Thyroid gland (tissue), 4 donors: ENCODE measurements around the gene PRR5.

Source experiments
- CTCF ChIP-seq, 6 experiments: fragments of 200-600 bp in 3 of 6; fragments of 450-650 bp in 3 of 6; sonication (generic) in 3 of 6; IDR thresholded peaks; one replicate each; pipeline ENCODE4 v1.5.1; 2016 to 2019; ENCODE audit warnings: antibody characterized with exemption in 6 of 6, mild to moderate bottlenecking in 2 of 6, inconsistent platforms in 1 of 6, moderate library complexity in 1 of 6
- POLR2A ChIP-seq, 2 donors: fragments of 450-650 bp; IDR thresholded peaks; one replicate each; pipeline ENCODE4 v1.6.1; 2017; ENCODE audit warnings: antibody characterized with exemption in 2 of 2, mild to moderate bottlenecking in 2 of 2, moderate library complexity in 1 of 2

- TF ChIP-seq CTCF (IDR thresholded peaks at IDR 0.05) (peak; percentile 74 to 94 (median 90)), POLR2A (IDR thresholded peaks at IDR 0.05) (no peak)
Observed at GRCh38 chr22:44697423-44698141, 4.4 kb upstream of the PRR5 start.
